ENCODE measurements around the gene FRMPD3.

FRMPD3 gene

GRCh38 chrX:107485013-107485412 lies 35.6 kb downstream of the FRMPD3 start:
- TF ChIP-seq, protein P1, sequence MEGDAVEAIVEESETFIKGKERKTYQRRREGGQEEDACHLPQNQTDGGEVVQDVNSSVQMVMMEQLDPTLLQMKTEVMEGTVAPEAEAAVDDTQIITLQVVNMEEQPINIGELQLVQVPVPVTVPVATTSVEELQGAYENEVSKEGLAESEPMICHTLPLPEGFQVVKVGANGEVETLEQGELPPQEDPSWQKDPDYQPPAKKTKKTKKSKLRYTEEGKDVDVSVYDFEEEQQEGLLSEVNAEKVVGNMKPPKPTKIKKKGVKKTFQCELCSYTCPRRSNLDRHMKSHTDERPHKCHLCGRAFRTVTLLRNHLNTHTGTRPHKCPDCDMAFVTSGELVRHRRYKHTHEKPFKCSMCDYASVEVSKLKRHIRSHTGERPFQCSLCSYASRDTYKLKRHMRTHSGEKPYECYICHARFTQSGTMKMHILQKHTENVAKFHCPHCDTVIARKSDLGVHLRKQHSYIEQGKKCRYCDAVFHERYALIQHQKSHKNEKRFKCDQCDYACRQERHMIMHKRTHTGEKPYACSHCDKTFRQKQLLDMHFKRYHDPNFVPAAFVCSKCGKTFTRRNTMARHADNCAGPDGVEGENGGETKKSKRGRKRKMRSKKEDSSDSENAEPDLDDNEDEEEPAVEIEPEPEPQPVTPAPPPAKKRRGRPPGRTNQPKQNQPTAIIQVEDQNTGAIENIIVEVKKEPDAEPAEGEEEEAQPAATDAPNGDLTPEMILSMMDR (IDR thresholded peaks at IDR 0.05; ENCODE audit: insufficient read depth, low read length, missing control alignments): no peak
- ChIA-PET CTCF (no interaction called here), POLR2A (no interaction called here)
- H3K4me3 ChIP-seq (ENCODE audit: low read depth, low read length): no peak overlapping the region
- no peak for DNase-seq (ENCODE audit: low read depth, low spot score)

GRCh38 chrX:107493141-107493540 lies 43.7 kb downstream of the FRMPD3 start:
- TF ChIP-seq, protein P1 (IDR thresholded peaks at IDR 0.05; ENCODE audit: insufficient read depth, low read length, missing control alignments): no peak
- ChIA-PET CTCF (no interaction called here), POLR2A (no interaction called here)
- DNase-seq (ENCODE audit: low read depth, low spot score): no peak
- no peak overlapping the region for H3K4me3 ChIP-seq (ENCODE audit: low read depth, low read length)

DNA sequence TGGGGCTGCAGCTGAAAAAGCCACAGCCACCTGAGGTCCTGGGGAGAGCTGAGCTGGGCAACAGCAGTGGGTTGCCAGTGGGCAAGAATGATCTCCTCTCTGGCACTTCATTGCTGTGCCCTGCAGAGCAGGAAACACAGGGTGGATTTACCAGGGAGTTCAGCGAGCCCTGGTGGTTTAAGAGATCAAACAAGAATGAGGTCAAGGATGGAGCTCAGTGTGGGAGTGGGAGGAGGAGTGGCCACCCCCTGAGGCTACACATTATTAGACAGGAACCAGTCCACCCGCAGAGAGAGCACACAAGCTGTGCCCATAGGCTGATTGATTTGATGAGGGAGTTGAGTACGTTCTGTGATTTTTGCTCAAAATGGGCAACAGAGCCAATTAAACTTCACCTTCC lies 47.3 kb downstream of the FRMPD3 start:
- TF ChIP-seq, protein P1 (IDR thresholded peaks at IDR 0.05; ENCODE audit: insufficient read depth, low read length, missing control alignments): no peak
- CTCF ChIA-PET: no interaction called here
- H3K4me3 ChIP-seq (ENCODE audit: low read depth, low read length): no peak overlapping the region
- DNase-seq (ENCODE audit: low read depth, low spot score): no peak
- POLR2A ChIA-PET: no interaction called here
